A673 (cell line): Measurements from ENCODE around the gene PCARE.

Experiments used
- EZH2 ChIP-seq: fragments of 200-600 bp; sonication (generic); IDR thresholded peaks from 2 replicates; pipeline ENCODE4 v1.6.1; 2017; ENCODE audit warnings: borderline replicate concordance, low read depth, mild to moderate bottlenecking, mixed read lengths, antibody characterized with exemption, low read length; ENCODE audit not compliant: poor library complexity, severe bottlenecking
- TF ChIP-seq, protein P1 (sequence below): fragments of 300-800, 200-600 bp; sonication (generic); conservative IDR thresholded peaks from 2 replicates; pipeline ENCODE4 v1.5.1; 2017; ENCODE audit warnings: low read depth, mild to moderate bottlenecking, antibody characterized with exemption, low read length, moderate library complexity, mixed read lengths

DNA sequence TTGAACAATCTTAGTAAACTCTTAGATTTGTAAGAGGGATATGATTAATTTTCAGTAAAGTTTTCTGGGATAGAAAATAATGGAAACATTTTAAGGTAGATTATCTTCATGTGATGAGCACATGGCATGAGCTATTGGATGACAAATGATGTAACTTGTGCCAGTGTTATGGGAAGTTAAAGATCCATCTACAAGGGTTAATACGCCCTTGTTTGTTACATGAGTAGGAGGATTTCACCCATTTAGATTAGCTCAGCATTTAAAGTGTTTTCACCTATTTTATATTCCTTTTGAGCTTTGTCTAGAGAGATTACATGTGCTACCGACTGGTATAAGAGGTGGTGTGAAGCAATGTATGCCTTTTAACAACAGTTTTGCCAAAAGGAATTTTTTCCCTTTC lies 46.5 kb upstream of the PCARE start:
- TF ChIP-seq, protein P1, sequence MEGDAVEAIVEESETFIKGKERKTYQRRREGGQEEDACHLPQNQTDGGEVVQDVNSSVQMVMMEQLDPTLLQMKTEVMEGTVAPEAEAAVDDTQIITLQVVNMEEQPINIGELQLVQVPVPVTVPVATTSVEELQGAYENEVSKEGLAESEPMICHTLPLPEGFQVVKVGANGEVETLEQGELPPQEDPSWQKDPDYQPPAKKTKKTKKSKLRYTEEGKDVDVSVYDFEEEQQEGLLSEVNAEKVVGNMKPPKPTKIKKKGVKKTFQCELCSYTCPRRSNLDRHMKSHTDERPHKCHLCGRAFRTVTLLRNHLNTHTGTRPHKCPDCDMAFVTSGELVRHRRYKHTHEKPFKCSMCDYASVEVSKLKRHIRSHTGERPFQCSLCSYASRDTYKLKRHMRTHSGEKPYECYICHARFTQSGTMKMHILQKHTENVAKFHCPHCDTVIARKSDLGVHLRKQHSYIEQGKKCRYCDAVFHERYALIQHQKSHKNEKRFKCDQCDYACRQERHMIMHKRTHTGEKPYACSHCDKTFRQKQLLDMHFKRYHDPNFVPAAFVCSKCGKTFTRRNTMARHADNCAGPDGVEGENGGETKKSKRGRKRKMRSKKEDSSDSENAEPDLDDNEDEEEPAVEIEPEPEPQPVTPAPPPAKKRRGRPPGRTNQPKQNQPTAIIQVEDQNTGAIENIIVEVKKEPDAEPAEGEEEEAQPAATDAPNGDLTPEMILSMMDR, result no peak
- TF ChIP-seq EZH2, result no peak
